GM21825 (cell line): ENCODE measurements around the gene ARHGAP40.
"Not testable (repeated sequence)": the region's sequence is repeated elsewhere in the genome, so short reads cannot be mapped to it uniquely, and the experiment has no call there.

Source experiments
- ATAC-seq: cut with Tn5 transposase; IDR thresholded peaks from one replicate; pipeline ENCODE4 v1.9.1; 2021; ENCODE audit warnings: mild to moderate bottlenecking, moderate library complexity; ENCODE audit not compliant: unreplicated experiment

ARHGAP40 gene

GRCh38 chr20:38586181-38586525 is 15.5 kb upstream of the ARHGAP40 start:
- no peak for ATAC-seq

GRCh38 chr20:38588303-38588702 is 13.3 kb upstream of the ARHGAP40 start:
- no peak for ATAC-seq

- ATAC-seq = no peak
Measured at GRCh38 chr20:38589351-38589750, 12.3 kb upstream of the ARHGAP40 start.

- no peak for ATAC-seq
Measured at GRCh38 chr20:38589967-38590675, 11.5 kb upstream of the ARHGAP40 start.

GRCh38 chr20:38590676-38591473 is 10.7 kb upstream of the ARHGAP40 start:
- no peak for ATAC-seq

- ATAC-seq = no peak
Measured at GRCh38 chr20:38591474-38592410, 9.9 kb upstream of the ARHGAP40 start.

- not testable (repeated sequence) for ATAC-seq
Measured at GRCh38 chr20:38592411-38592790, 9.2 kb upstream of the ARHGAP40 start.

GRCh38 chr20:38594281-38594680 is 7.3 kb upstream of the ARHGAP40 start:
- not testable (repeated sequence) for ATAC-seq

- not testable (repeated sequence) for ATAC-seq
Measured at GRCh38 chr20:38595886-38596285, 5.7 kb upstream of the ARHGAP40 start.

GRCh38 chr20:38599410-38599882 is 2.2 kb upstream of the ARHGAP40 start:
- ATAC-seq = no peak

GRCh38 chr20:38600057-38600456 is 1.6 kb upstream of the ARHGAP40 start:
- ATAC-seq = no peak

- no peak for ATAC-seq
Measured at GRCh38 chr20:38602185-38602581, 574 bp downstream of the ARHGAP40 start.

GRCh38 chr20:38603286-38603685 is 1.7 kb downstream of the ARHGAP40 start:
- no peak for ATAC-seq

- ATAC-seq = no peak
Measured at GRCh38 chr20:38604873-38605303, 3.3 kb downstream of the ARHGAP40 start.

GRCh38 chr20:38607351-38607750 is 5.7 kb downstream of the ARHGAP40 start:
- ATAC-seq = no peak

GRCh38 chr20:38608188-38608587 is 6.6 kb downstream of the ARHGAP40 start:
- ATAC-seq = no peak

GRCh38 chr20:38609815-38610214 is 8.2 kb downstream of the ARHGAP40 start:
- no peak for ATAC-seq

GRCh38 chr20:38610521-38610920 is 8.9 kb downstream of the ARHGAP40 start:
- no peak for ATAC-seq

GRCh38 chr20:38612751-38613515 is 11.3 kb downstream of the ARHGAP40 start:
- ATAC-seq = no peak

GRCh38 chr20:38615283-38615682 is 13.7 kb downstream of the ARHGAP40 start:
- ATAC-seq = no peak
